ENCODE data around the gene PARP3.

The PARP3 gene

DNA sequence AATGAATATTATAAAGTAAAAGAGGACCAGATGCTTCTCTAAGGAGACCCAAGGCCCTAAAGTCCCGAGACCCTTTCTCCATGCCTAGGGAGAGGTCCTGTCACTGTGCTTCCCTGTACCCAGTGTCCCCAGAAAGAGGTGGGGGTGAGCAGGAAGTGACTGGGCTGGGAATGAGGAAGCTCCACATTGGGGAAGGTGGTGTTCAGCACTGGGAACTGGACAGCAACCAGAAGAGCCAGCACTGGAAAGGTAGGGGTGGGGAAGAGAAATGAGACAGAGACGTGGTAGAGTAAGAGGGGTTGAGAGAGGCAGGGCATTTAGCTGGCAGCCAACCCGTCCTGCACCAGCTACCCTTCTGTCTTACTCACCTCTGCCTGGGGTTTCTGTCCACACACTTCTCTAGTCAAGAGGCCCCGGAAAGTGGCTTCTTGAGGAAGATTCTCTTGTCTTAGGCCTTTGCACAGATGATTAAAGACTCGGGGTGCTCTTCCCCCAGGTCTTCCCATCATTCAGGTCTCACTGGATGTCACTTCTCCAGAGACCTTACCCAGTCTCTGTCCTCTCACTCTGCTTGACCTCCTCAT is 12.7 kb upstream of the PARP3 start:
- Histone ChIP-seq H3K4me2 (ENCODE audit: insufficient read depth, low read length) (no peak overlapping the region), H3K9me3 (ENCODE audit: insufficient read depth, low read length, severe bottlenecking) (no peaks in the 10 kb centered on the region), H3K27ac (ENCODE audit: low read length) (no peak overlapping the region), H3K79me2 (ENCODE audit: insufficient read depth, low read length) (no peaks in the 10 kb centered on the region), H4K20me1 (ENCODE audit: insufficient read depth, low read length) (peaks cover 20% of the 10 kb centered on the region), H3K4me1 (ENCODE audit: insufficient read depth, low read length) (no peaks in the 10 kb centered on the region), H3K36me3 (ENCODE audit: insufficient read depth, low read length) (peaks cover 16% of the 10 kb centered on the region), H3K27me3 (ENCODE audit: insufficient read depth, low read length, poor library complexity) (no peaks in the 10 kb centered on the region), H2AFZ (ENCODE audit: low read depth, low read length) (no peak overlapping the region), H3K9ac (ENCODE audit: low read depth, low read length) (no peak overlapping the region), H3K4me3 (ENCODE audit: low read depth in 1 of 2, low read length in 2 of 2) (no peak overlapping the region)
- peak; percentile 62; the same call in 2 of the 3 replicates for ATAC-seq (ENCODE audit: insufficient read depth, low read depth)
- no peak for TF ChIP-seq EZH2 (IDR thresholded peaks at IDR 0.05; ENCODE audit: borderline replicate concordance, low read depth, low read length, severe bottlenecking)
- TF ChIP-seq, protein P1, sequence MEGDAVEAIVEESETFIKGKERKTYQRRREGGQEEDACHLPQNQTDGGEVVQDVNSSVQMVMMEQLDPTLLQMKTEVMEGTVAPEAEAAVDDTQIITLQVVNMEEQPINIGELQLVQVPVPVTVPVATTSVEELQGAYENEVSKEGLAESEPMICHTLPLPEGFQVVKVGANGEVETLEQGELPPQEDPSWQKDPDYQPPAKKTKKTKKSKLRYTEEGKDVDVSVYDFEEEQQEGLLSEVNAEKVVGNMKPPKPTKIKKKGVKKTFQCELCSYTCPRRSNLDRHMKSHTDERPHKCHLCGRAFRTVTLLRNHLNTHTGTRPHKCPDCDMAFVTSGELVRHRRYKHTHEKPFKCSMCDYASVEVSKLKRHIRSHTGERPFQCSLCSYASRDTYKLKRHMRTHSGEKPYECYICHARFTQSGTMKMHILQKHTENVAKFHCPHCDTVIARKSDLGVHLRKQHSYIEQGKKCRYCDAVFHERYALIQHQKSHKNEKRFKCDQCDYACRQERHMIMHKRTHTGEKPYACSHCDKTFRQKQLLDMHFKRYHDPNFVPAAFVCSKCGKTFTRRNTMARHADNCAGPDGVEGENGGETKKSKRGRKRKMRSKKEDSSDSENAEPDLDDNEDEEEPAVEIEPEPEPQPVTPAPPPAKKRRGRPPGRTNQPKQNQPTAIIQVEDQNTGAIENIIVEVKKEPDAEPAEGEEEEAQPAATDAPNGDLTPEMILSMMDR (IDR thresholded peaks at IDR 0.05; ENCODE audit: borderline replicate concordance, extremely low read depth, low read length, poor library complexity, severe bottlenecking): no peak
- DNase-seq: no peak

GRCh38 chr3:51930439-51930838 is 11.7 kb upstream of the PARP3 start:
- Histone ChIP-seq H3K4me2 (ENCODE audit: insufficient read depth, low read length) (no peak overlapping the region), H3K79me2 (ENCODE audit: insufficient read depth, low read length) (no peaks in the 10 kb centered on the region), H3K27me3 (ENCODE audit: insufficient read depth, low read length, poor library complexity) (no peaks in the 10 kb centered on the region), H3K4me1 (ENCODE audit: insufficient read depth, low read length) (no peaks in the 10 kb centered on the region), H2AFZ (ENCODE audit: low read depth, low read length) (no peak overlapping the region), H3K36me3 (ENCODE audit: insufficient read depth, low read length) (peaks cover 26% of the 10 kb centered on the region), H3K4me3 (ENCODE audit: low read depth in 1 of 2, low read length in 2 of 2) (no peak overlapping the region), H3K9ac (ENCODE audit: low read depth, low read length) (no peak overlapping the region), H3K9me3 (ENCODE audit: insufficient read depth, low read length, severe bottlenecking) (no peaks in the 10 kb centered on the region), H3K27ac (ENCODE audit: low read length) (no peak overlapping the region), H4K20me1 (ENCODE audit: insufficient read depth, low read length) (peaks cover 21% of the 10 kb centered on the region)
- DNase-seq (no peak), ATAC-seq (ENCODE audit: insufficient read depth, low read depth) (no peak)
- TF ChIP-seq, protein P1 (IDR thresholded peaks at IDR 0.05; ENCODE audit: borderline replicate concordance, extremely low read depth, low read length, poor library complexity, severe bottlenecking): no peak
- no peak for TF ChIP-seq EZH2 (IDR thresholded peaks at IDR 0.05; ENCODE audit: borderline replicate concordance, low read depth, low read length, severe bottlenecking)

GRCh38 chr3:51931756-51932155 is 10.4 kb upstream of the PARP3 start:
- H3K27ac ChIP-seq (ENCODE audit: low read length): no peak overlapping the region
- H4K20me1 ChIP-seq (ENCODE audit: insufficient read depth, low read length): peaks cover 21% of the 10 kb centered on the region
- no peak for DNase-seq
- no peak overlapping the region for H2AFZ ChIP-seq (ENCODE audit: low read depth, low read length)
- no peak for ATAC-seq (ENCODE audit: insufficient read depth, low read depth)
- no peaks in the 10 kb centered on the region for H3K27me3 ChIP-seq (ENCODE audit: insufficient read depth, low read length, poor library complexity)
- H3K9me3 ChIP-seq (ENCODE audit: insufficient read depth, low read length, severe bottlenecking): no peaks in the 10 kb centered on the region
- H3K4me2 ChIP-seq (ENCODE audit: insufficient read depth, low read length): no peak overlapping the region
- no peaks in the 10 kb centered on the region for H3K79me2 ChIP-seq (ENCODE audit: insufficient read depth, low read length)
- H3K4me1 ChIP-seq (ENCODE audit: insufficient read depth, low read length): no peaks in the 10 kb centered on the region
- no peak overlapping the region for H3K9ac ChIP-seq (ENCODE audit: low read depth, low read length)
- TF ChIP-seq EZH2 (IDR thresholded peaks at IDR 0.05; ENCODE audit: borderline replicate concordance, low read depth, low read length, severe bottlenecking): no peak
- TF ChIP-seq, protein P1 (IDR thresholded peaks at IDR 0.05; ENCODE audit: borderline replicate concordance, extremely low read depth, low read length, poor library complexity, severe bottlenecking): no peak
- no peak overlapping the region for H3K4me3 ChIP-seq (ENCODE audit: low read depth in 1 of 2, low read length in 2 of 2)
- H3K36me3 ChIP-seq (ENCODE audit: insufficient read depth, low read length): peaks cover 38% of the 10 kb centered on the region
